Right cardiac atrium (tissue), 5 donors: ENCODE measurements around the gene ACTL6B. TPM values are rescaled to one million over a fixed set of nuclear protein-coding genes. Genes with fewer than 3 reads are reported as not detected.
"Not testable (repeated sequence)": the region's sequence is repeated elsewhere in the genome, so short reads cannot be mapped to it uniquely, and the experiment has no call there.

Experiments used
- ATAC-seq, 2 donors: fragments of 200-7000 bp; cut with Tn5 transposase; one replicate each; pipeline versions ENCODE4 v1.8.0 to v1.9.1; 2020; ENCODE audit warnings: moderate library complexity in 2 of 2, mild to moderate bottlenecking in 1 of 2
- DNase-seq, 3 donors: peaks; one replicate each; pipeline ENCODE4 v3.0.0-alpha.2; 2020
- H3K27ac ChIP-seq: one replicate; pipeline ENCODE4 v1.5.1; 2013; ENCODE audit warnings: mild to moderate bottlenecking, low read length, control low read depth, moderate library complexity
- H3K27me3 ChIP-seq: one replicate; pipeline ENCODE4 v1.6.1; 2013; ENCODE audit not compliant: control insufficient read depth, insufficient read depth
- H3K4me1 ChIP-seq: one replicate; pipeline ENCODE4 v1.6.1; 2013; ENCODE audit warnings: low read length; ENCODE audit not compliant: control insufficient read depth, insufficient read depth
- H3K4me3 ChIP-seq: one replicate; pipeline ENCODE4 v1.5.1; 2013; ENCODE audit warnings: low read length, control low read depth
- H3K9me3 ChIP-seq: one replicate; pipeline ENCODE4 v1.6.1; 2013; ENCODE audit warnings: low read length; ENCODE audit not compliant: control insufficient read depth
- WGBS: extraction: QIAGEN DNeasy Blood & Tissue Kit; methylation state at CpG from one replicate; pipeline ENCODE4 v1.1.7; 2013; 5-methylcytosine and 5-hydroxymethylcytosine counted together
- intact Hi-C, 4 donors: fragments of 100-400 bp; cut with DNase I; formaldehyde crosslinking; loops; one replicate each; pipeline versions ENCODE4 v1.11.0 to v1.14.0; 2022 to 2023
- polyA plus RNA-seq: library from polyadenylated mRNA; stranded (reverse); fragments of 200-250 nt; gene quantifications from one replicate; pipeline ENCODE4 v1.2.3, GENCODE V29; 2013
- total RNA-seq, 4 donors: library from RNA; stranded (reverse); fragmentation: NEBNext Ultra II Directional; extraction: Animal tissue kit (Norgen Biotek cat#: 25700); gene quantifications; one replicate each; pipeline ENCODE4 v1.2.1, GENCODE V29; 2021
- donor health status: healthy with polysubstance abuse.
- donor health status: DM: no; HTN: yes; CAD: no.
- donor health status: DM: no; HTN: no; CAD: no.
- donor health status: DM: no; HTN: yes; CAD: no; lungs with severe emphysema.
- donor health status: DM: yes; HTN: yes; CAD: no.

Gene ACTL6B
- total and polyA plus RNA-seq, 5 donors: not detected

- intact Hi-C loops: loop anchor here in 2 of 4 donors (5.0 to 10.0 kb wide), 3 partner anchors 55 to 85 kb away; partner anchors contain the start of genes MOSPD3 (in 2 of the 2), FBXO24 (in 1 of the 2) and LRCH4 (in 1 of the 2)
- Histone ChIP-seq H3K27me3 (no peaks in the 10 kb centered on the region), H3K9me3 (no peaks in the 10 kb centered on the region), H3K27ac (no peak overlapping the region), H3K4me3 (no peak overlapping the region), H3K4me1 (no peaks in the 10 kb centered on the region)
- 68% methylated on average over 8 of the region's 8 CpGs for WGBS
- DNase-seq (no peak), ATAC-seq (no peak)
Measured at GRCh38 chr7:100670074-100670473, 13.8 kb upstream of the ACTL6B start.

DNA sequence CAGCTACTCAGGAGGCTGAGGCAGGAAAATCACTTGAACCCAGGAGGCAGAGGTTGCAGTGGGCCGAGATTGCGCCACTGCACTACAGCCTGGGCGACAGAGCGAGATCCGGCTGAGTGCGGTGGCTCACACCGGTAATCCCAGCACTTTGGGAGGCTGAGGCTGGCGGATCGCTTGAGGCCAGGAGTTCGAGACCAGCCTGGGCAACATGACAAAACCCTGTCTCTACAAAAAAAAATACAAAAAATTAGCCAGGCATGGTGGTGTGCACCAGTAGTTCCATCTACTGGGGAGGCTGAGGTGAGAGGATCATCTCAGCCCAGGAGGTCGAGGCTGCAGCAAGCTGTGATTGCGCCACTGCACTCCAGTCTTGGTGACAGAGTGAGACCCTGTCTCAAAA lies 12.9 kb upstream of the ACTL6B start:
- DNase-seq: peak in 1 of 3 donors; percentile 23
- H3K4me3 ChIP-seq, H3K4me1 ChIP-seq, intact Hi-C loops, ATAC-seq, H3K27ac ChIP-seq, H3K27me3 ChIP-seq, H3K9me3 ChIP-seq: not testable (repeated sequence)
- 94% methylated on average over 12 of the region's 12 CpGs for WGBS

DNA sequence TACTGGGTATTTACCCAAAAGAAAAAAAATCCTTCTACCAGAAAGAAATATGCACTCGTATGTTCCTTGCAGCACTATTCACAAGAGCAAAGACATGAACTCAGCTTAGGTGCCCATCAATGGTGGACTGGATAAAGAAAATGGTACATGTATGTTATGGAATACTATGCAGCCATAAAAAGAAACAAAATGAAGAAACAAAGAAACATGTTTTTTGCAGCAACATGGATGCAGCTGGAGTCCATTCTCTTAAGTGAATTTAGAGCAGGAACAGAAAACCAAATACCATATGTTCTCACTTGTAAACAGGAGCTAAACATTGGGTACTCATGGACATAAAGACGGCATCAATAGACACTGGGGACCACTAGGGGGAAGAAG lies 11.8 kb upstream of the ACTL6B start:
- no peaks in the 10 kb centered on the region for H3K9me3 ChIP-seq
- DNase-seq: no peak
- WGBS: 86% methylated on average over 2 of the region's 2 CpGs
- H3K4me1 ChIP-seq: no peaks in the 10 kb centered on the region
- H3K27me3 ChIP-seq: no peaks in the 10 kb centered on the region
- no peak overlapping the region for H3K4me3 ChIP-seq
- H3K27ac ChIP-seq: no peak overlapping the region
- no peak for ATAC-seq
- intact Hi-C loops: no loop called here

- no peaks in the 10 kb centered on the region for H3K27me3 ChIP-seq
- ATAC-seq (no peak), DNase-seq (peak in 1 of 3 donors; percentile 3)
- H3K4me1 ChIP-seq: no peaks in the 10 kb centered on the region
- no peak overlapping the region for H3K27ac ChIP-seq
- intact Hi-C loops: no loop called here
- no peak overlapping the region for H3K4me3 ChIP-seq
- WGBS: 75% methylated on average over 16 of the region's 16 CpGs
- H3K9me3 ChIP-seq: no peaks in the 10 kb centered on the region
Measured at GRCh38 chr7:100667331-100668068, 11.3 kb upstream of the ACTL6B start.

DNA sequence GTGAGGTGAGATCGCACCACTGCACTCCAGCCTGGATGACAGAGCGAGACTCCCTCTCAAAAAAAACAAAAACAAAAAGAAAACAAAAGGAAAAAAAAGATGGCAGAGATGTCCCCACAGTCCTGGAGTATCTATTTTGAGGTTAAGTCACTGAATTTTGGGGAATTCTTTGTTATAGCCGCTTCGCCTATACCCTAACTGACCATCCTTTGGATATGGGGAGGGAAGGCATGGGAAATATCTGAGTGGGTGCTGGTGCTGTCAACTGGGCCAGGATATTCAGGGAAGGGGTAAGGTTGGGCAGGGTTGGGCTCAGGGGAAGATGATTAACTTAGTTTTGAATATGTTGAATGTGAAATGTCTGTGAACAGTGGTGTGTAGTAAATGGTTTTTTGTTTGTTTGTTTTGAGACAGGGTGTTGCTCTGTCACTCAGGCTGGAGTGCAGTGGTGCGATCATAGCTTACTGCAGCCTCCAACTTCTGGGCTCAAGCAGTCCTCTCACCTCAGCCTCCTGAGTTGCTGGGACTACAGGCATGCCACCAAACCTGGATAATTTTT lies 9.0 kb upstream of the ACTL6B start:
- intact Hi-C loops: no loop called here
- Histone ChIP-seq H3K4me1 (no peaks in the 10 kb centered on the region), H3K27me3 (no peaks in the 10 kb centered on the region), H3K27ac (no peak overlapping the region), H3K4me3 (no peak overlapping the region), H3K9me3 (no peaks in the 10 kb centered on the region)
- ATAC-seq (no peak), DNase-seq (no peak)
- 97% methylated on average over 5 of the region's 5 CpGs for WGBS

DNA sequence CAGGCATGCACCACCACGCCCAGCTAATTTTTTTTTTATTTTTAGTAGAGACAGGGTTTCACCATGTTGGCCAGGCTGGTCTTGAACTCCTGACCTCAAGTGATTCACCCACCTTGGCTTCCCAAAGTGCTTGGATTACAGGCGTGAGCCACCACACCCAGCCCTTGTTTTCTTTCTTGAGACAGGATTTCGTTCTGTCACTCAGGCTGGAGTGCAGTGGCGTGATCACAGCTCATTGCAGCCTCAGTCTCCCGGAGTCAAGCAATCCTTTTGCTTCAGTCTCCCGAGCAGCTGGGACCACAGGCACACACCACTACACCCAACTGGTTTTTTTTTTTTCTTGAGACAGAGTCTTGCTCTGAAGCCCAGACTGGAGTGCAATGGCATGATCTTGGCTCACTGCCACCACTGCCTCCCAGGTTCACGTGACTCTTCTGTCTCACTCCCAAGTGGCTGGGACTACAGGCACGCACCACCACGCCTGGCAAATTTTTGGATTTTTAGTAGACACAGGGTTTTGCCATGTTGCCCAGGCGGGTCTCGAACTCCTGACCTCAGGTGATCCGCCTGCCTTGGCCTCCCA lies 6.0 kb upstream of the ACTL6B start:
- H3K4me3 ChIP-seq, intact Hi-C loops, ATAC-seq, H3K4me1 ChIP-seq, DNase-seq, H3K9me3 ChIP-seq, H3K27ac ChIP-seq, H3K27me3 ChIP-seq: not testable (repeated sequence)
- 75% methylated on average over 12 of the region's 12 CpGs for WGBS

DNA sequence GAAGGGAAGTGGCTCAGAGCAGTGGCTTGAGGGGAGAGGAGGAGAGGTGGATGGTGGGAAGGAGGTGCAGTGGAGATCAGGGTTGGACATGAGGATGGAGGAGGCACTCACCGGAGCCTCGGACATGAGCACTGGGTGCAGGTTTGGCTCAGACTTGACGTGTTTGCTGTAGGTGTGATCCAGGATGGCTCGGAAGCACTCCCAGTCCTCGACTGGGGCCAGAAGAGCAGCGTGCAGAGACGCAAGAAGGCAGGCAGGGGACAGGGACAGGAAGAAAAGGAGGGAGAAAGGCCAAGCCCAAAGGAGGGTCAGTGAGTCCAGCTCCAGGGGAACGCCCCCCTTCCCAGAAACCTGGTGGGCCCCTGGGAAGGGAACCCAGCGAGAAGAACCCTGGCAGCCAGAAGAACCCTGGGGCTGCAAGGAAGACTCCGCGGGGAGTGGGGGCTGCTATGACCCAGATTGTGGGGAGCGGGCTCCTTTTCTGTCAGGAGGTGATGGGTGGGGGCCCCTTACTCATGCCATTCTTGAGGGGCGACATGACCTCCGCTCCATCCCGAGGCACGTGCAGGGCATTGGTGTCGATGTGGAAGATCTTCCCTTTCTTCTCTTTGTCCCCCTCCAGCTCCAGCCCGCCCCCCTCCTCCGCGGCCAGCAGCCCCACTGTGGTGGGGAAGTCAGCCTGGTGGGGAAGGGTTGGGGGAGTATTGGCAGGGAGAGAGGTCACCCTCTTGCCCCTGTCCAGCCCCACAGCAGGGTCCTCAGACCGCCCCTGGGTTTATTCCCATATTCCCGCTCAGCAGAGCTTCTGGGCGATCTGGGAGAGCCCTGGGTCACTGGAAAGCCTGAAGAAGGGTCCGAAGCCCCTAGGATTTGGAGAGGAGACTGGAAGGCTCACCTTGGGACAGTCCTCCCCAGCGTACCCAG lies 1.1 kb downstream of the ACTL6B start:
- WGBS: 56% methylated on average over 25 of the region's 25 CpGs
- intact Hi-C loops: no loop called here
- DNase-seq (peak in 1 of 3 donors; percentile 4), ATAC-seq (no peak)
- H3K4me3 ChIP-seq: no peak overlapping the region
- H3K9me3 ChIP-seq: no peaks in the 10 kb centered on the region
- H3K27ac ChIP-seq: no peak overlapping the region
- peaks cover 3% of the 10 kb centered on the region for H3K4me1 ChIP-seq
- peaks cover 3% of the 10 kb centered on the region for H3K27me3 ChIP-seq

GRCh38 chr7:100649826-100650565 lies 6.3 kb downstream of the ACTL6B start:
- Histone ChIP-seq H3K4me1 (no peaks in the 10 kb centered on the region), H3K27me3 (no peaks in the 10 kb centered on the region), H3K4me3 (no peak overlapping the region), H3K9me3 (no peaks in the 10 kb centered on the region), H3K27ac (no peak overlapping the region)
- WGBS: 73% methylated on average over 15 of the region's 15 CpGs
- ATAC-seq: no peak
- no peak for DNase-seq
- intact Hi-C loops: no loop called here

DNA sequence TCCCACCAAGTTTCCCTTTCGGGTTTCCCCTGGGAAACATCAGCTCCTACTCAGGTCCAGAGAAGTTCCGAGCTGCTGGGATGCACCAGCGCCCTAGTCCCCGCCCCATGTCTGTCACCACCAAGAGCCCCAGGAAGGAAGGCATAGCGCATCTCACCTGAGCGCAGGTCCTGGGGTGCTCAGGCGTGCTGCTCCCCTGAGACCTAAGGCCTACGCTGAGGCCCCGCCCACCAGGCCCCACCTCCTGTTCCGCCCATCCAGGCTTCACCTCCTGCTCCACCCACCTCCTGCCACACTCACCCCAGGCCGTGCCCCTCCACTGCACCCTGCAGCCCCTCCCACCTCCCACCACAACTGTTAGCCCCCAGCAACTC lies 13.7 kb downstream of the ACTL6B start:
- no peaks in the 10 kb centered on the region for H3K9me3 ChIP-seq
- WGBS: 48% methylated on average over 11 of the region's 11 CpGs
- H3K4me3 ChIP-seq: no peak overlapping the region
- H3K4me1 ChIP-seq: no peaks in the 10 kb centered on the region
- peak in 1 of 2 donors; percentile 32 for ATAC-seq
- H3K27me3 ChIP-seq: no peaks in the 10 kb centered on the region
- intact Hi-C loops: no loop called here
- no peak for DNase-seq
- no peak overlapping the region for H3K27ac ChIP-seq

DNA sequence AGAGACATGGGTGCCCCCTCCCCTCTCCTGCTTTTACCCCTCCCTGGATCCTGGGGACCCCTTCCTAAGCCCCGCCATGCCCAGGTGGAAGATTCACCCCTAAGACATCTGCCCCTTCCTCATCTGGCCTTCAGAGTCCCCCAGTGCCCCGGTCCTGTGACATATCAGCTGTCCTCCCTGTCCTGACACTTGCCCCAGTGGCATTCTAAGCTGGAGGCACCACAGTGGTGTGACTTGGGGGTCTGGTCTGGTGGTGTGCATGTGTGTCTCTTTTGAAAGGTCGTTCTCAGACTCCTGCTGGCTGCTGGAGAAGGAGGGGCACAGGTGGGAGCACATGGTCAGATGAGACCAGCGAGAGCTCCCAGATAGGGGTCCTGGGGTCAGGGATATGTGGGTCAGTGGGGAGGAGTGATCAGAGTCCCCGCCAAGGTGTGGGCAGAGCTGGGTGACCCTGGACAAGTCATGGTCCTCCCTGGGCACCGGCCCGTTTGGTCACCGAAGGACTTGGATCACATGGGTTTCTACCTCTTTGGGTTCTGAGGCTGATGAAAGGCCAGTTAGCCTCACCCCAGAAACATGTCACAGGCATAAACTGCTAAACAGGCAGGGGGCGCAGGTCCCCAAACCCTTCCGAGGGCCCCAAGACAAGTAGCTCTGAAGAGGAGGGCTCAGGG lies 14.3 kb downstream of the ACTL6B start:
- DNase-seq (no peak), ATAC-seq (peak in 1 of 2 donors; percentile 31)
- H3K27me3 ChIP-seq: no peaks in the 10 kb centered on the region
- no peak overlapping the region for H3K27ac ChIP-seq
- H3K4me3 ChIP-seq: no peak overlapping the region
- no peaks in the 10 kb centered on the region for H3K4me1 ChIP-seq
- 79% methylated on average over 10 of the region's 10 CpGs for WGBS
- intact Hi-C loops: no loop called here
- H3K9me3 ChIP-seq: no peaks in the 10 kb centered on the region
